Omental fat pad (tissue), 4 donors: Measurements from ENCODE around the gene LPAR6. TPM values are rescaled to one million over a fixed set of nuclear protein-coding genes. Genes with fewer than 3 reads are reported as not detected.
A peak's percentile ranks its signal among the peaks of the same experiment; 100 is the strongest.

ENCODE experiments used
- ATAC-seq: fragments of 150-250 bp; one replicate; pipeline ENCODE4 v1.9.1; 2016; ENCODE audit warnings: mild to moderate bottlenecking, moderate library complexity; ENCODE audit not compliant: low FRiP score
- DNase-seq: peaks from one replicate; pipeline ENCODE4 v3.0.0-alpha.2; 2019; ENCODE audit warnings: low spot score
- CTCF ChIP-seq, 3 donors: fragments of 450-650 bp; IDR thresholded peaks; one replicate each; pipeline ENCODE4 v1.5.1; 2016 to 2017; ENCODE audit warnings: antibody characterized with exemption in 3 of 3, mild to moderate bottlenecking in 3 of 3, moderate library complexity in 2 of 3
- total RNA-seq, 4 donors: library from RNA; depleted of rRNA; stranded (reverse); fragments of >200 nt; gene quantifications; one replicate each; pipeline ENCODE4 v1.1.0, GENCODE V29; 2016

The LPAR6 gene
- total RNA-seq, 4 donors from 2014 or later, result 19.0 to 87.6 (median 33.4) TPM

- ATAC-seq (no peak), DNase-seq (no peak)
- no peak for TF ChIP-seq CTCF (IDR thresholded peaks at IDR 0.05)
These were observed 9.7 kb downstream of the LPAR6 start for GRCh38 chr13:48403151-48403631.

GRCh38 chr13:48402325-48402932 is 10.5 kb downstream of the LPAR6 start:
- no peak for ATAC-seq
- no peak for DNase-seq
- TF ChIP-seq CTCF (IDR thresholded peaks at IDR 0.05), result no peak

GRCh38 chr13:48401480-48401879 is 11.4 kb downstream of the LPAR6 start:
- no peak for ATAC-seq
- TF ChIP-seq CTCF (IDR thresholded peaks at IDR 0.05), result no peak
- DNase-seq, result no peak

GRCh38 chr13:48400850-48401291 is 12.0 kb downstream of the LPAR6 start:
- peak; percentile 75 for ATAC-seq
- DNase-seq, result no peak
- TF ChIP-seq CTCF (IDR thresholded peaks at IDR 0.05), result no peak

GRCh38 chr13:48400090-48400694 is 12.7 kb downstream of the LPAR6 start:
- DNase-seq, result no peak
- no peak for ATAC-seq
- no peak for TF ChIP-seq CTCF (IDR thresholded peaks at IDR 0.05)

GRCh38 chr13:48398450-48399095 is 14.3 kb downstream of the LPAR6 start:
- ATAC-seq (no peak), DNase-seq (no peak)
- no peak for TF ChIP-seq CTCF (IDR thresholded peaks at IDR 0.05)
